Measurements from ENCODE around the gene MAP6D1.
A peak's percentile ranks its signal among the peaks of the same experiment; 100 is the strongest.

MAP6D1 gene

GRCh38 chr3:183839751-183840150 is 14.4 kb upstream of the MAP6D1 start:
- no peak overlapping the region for H3K4me3 ChIP-seq (ENCODE audit: low read depth in 1 of 2, low read length in 2 of 2)
- H3K27ac ChIP-seq (ENCODE audit: low read depth, low read length), result no peak overlapping the region
- H3K4me1 ChIP-seq (ENCODE audit: insufficient read depth, low read length), result no peaks in the 10 kb centered on the region
- H3K36me3 ChIP-seq (ENCODE audit: insufficient read depth, low read length), result peaks cover 40% of the 10 kb centered on the region
- H3K27me3 ChIP-seq (ENCODE audit: control insufficient read depth in 1 of 2, insufficient read depth in 2 of 2, low read length in 2 of 2), result no peaks in the 10 kb centered on the region
- H3K9me3 ChIP-seq (ENCODE audit: low read length), result no peaks in the 10 kb centered on the region
- no peak overlapping the region for H3K9ac ChIP-seq (ENCODE audit: low read length)

DNA sequence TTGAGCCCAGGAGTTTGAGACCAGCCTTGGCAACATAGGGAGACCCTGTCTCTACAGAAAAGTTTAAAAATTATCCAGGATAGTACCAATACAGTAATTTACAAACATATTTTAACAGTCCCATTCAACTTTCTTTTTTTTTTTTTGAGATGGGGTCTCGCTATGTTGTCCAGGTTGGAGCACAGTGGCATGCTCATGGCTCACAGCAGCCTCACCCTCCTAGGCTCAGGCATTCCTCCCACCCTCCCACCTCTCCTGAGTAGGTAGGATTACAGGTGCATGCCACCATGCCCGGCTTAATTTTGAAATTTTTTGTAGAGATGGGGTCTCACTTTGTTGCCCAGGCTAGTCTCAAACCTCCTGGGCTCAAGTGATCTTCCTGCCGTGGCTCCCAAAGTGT is 12.5 kb upstream of the MAP6D1 start:
- Histone ChIP-seq H3K36me3 (ENCODE audit: insufficient read depth, low read length) (peaks cover 39% of the 10 kb centered on the region), H3K4me1 (ENCODE audit: insufficient read depth, low read length) (no peaks in the 10 kb centered on the region), H3K9ac (ENCODE audit: low read length) (no peak overlapping the region), H3K9me3 (ENCODE audit: low read length) (no peaks in the 10 kb centered on the region), H3K4me3 (ENCODE audit: low read depth in 1 of 2, low read length in 2 of 2) (no peak overlapping the region), H3K27me3 (ENCODE audit: control insufficient read depth in 1 of 2, insufficient read depth in 2 of 2, low read length in 2 of 2) (no peaks in the 10 kb centered on the region), H3K27ac (ENCODE audit: low read depth, low read length) (no peak overlapping the region)

DNA sequence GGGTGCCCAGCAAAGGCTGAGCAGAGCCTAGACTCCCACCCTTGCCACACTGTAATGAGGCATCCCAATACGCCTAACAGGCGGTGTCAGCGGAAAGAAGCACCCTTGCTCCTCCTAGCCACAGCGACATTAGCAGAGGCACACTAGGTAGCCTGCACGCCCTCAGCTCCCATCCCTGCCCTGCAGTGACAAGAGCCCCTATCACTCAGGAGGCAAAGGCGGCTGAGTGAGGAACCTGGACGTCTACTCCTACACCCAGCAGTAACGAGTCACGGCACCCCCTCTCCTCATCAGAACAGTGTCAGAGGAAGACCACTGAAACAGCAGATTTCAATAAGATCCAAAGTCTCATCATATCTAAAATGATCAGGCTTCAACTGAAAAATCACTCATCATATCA is 12.0 kb upstream of the MAP6D1 start:
- Histone ChIP-seq H3K4me3 (ENCODE audit: low read depth in 1 of 2, low read length in 2 of 2) (no peak overlapping the region), H3K9me3 (ENCODE audit: low read length) (no peaks in the 10 kb centered on the region), H3K4me1 (ENCODE audit: insufficient read depth, low read length) (no peaks in the 10 kb centered on the region), H3K36me3 (ENCODE audit: insufficient read depth, low read length) (peaks cover 43% of the 10 kb centered on the region), H3K27me3 (ENCODE audit: control insufficient read depth in 1 of 2, insufficient read depth in 2 of 2, low read length in 2 of 2) (no peaks in the 10 kb centered on the region), H3K9ac (ENCODE audit: low read length) (no peak overlapping the region), H3K27ac (ENCODE audit: low read depth, low read length) (no peak overlapping the region)

DNA sequence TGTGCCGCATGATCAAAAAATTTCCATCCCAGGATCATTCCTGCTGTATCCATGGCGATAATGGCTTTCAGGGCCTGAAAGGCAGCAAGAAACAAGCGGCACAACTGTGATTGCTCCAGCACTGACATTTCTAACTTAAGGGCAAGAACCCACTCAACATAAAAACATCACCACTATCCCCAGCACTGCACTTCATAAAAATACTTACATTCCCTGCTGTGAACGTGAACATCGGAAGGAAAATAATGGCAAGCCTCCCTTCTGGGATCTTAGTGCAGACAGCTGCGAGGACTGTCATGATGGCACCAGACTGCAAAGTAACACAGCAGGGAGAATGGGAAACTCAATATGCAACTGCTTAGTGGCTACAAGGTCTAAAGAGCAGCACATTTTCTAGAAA is 8.1 kb upstream of the MAP6D1 start:
- Histone ChIP-seq H3K4me1 (ENCODE audit: insufficient read depth, low read length) (no peaks in the 10 kb centered on the region), H3K36me3 (ENCODE audit: insufficient read depth, low read length) (peaks cover 32% of the 10 kb centered on the region), H3K9me3 (ENCODE audit: low read length) (no peaks in the 10 kb centered on the region), H3K4me3 (ENCODE audit: low read depth in 1 of 2, low read length in 2 of 2) (no peak overlapping the region), H3K27ac (ENCODE audit: low read depth, low read length) (no peak overlapping the region), H3K27me3 (ENCODE audit: control insufficient read depth in 1 of 2, insufficient read depth in 2 of 2, low read length in 2 of 2) (no peaks in the 10 kb centered on the region), H3K9ac (ENCODE audit: low read length) (no peak overlapping the region)

DNA sequence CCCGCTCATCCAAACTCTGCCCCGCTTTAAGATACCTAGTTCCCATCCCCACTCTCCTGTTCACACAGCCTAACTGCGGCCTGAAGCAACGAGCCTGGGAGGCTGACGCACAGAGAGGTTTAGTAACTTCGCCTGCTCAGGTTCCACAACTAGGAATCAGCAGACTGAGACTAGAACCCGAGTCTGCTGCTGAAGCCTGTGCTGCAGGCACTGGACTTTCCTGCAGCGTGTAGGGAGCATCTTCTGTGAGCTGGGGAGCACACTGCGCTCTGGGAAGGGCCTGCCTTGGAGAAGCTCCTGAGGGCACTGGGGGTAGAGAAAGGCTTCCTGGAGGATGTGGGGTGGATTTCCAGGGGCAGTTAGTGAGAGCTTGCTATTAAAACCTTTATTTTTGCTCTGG is 4.8 kb upstream of the MAP6D1 start:
- H3K9ac ChIP-seq (ENCODE audit: low read length), result no peak overlapping the region
- no peak overlapping the region for H3K4me3 ChIP-seq (ENCODE audit: low read depth in 1 of 2, low read length in 2 of 2)
- H3K27ac ChIP-seq (ENCODE audit: low read depth, low read length), result no peak overlapping the region
- peaks cover 32% of the 10 kb centered on the region for H3K36me3 ChIP-seq (ENCODE audit: insufficient read depth, low read length)
- no peaks in the 10 kb centered on the region for H3K9me3 ChIP-seq (ENCODE audit: low read length)
- no peaks in the 10 kb centered on the region for H3K27me3 ChIP-seq (ENCODE audit: control insufficient read depth in 1 of 2, insufficient read depth in 2 of 2, low read length in 2 of 2)
- no peaks in the 10 kb centered on the region for H3K4me1 ChIP-seq (ENCODE audit: insufficient read depth, low read length)

GRCh38 chr3:183829466-183829865 is 4.1 kb upstream of the MAP6D1 start:
- Histone ChIP-seq H3K9me3 (ENCODE audit: low read length) (no peaks in the 10 kb centered on the region), H3K4me3 (ENCODE audit: low read depth in 1 of 2, low read length in 2 of 2) (no peak overlapping the region), H3K36me3 (ENCODE audit: insufficient read depth, low read length) (peaks cover 32% of the 10 kb centered on the region), H3K27ac (ENCODE audit: low read depth, low read length) (no peak overlapping the region), H3K4me1 (ENCODE audit: insufficient read depth, low read length) (peaks cover 3% of the 10 kb centered on the region), H3K27me3 (ENCODE audit: control insufficient read depth in 1 of 2, insufficient read depth in 2 of 2, low read length in 2 of 2) (no peaks in the 10 kb centered on the region), H3K9ac (ENCODE audit: low read length) (no peak overlapping the region)

DNA sequence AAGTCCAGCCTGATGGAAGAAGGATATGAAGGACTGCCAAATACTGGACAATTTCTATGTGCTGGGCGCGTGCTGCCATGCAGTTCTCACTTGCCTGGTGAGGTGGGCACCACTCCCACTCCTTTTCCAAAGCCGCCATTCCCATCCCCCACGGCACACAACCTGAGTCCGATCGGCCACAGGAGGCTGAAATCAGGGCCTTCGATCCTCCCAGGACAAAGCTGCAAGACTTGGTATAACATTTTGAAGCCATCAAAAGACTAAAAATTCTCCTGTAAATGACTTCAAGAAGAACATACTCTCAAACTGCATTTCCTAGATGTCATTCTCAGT is 3.1 kb upstream of the MAP6D1 start:
- no peak overlapping the region for H3K9ac ChIP-seq (ENCODE audit: low read length)
- peaks cover 28% of the 10 kb centered on the region for H3K36me3 ChIP-seq (ENCODE audit: insufficient read depth, low read length)
- H3K4me1 ChIP-seq (ENCODE audit: insufficient read depth, low read length), result peaks cover 6% of the 10 kb centered on the region
- no peaks in the 10 kb centered on the region for H3K27me3 ChIP-seq (ENCODE audit: control insufficient read depth in 1 of 2, insufficient read depth in 2 of 2, low read length in 2 of 2)
- H3K9me3 ChIP-seq (ENCODE audit: low read length), result no peaks in the 10 kb centered on the region
- no peak overlapping the region for H3K27ac ChIP-seq (ENCODE audit: low read depth, low read length)
- no peak overlapping the region for H3K4me3 ChIP-seq (ENCODE audit: low read depth in 1 of 2, low read length in 2 of 2)

GRCh38 chr3:183827809-183828537 is 2.6 kb upstream of the MAP6D1 start:
- no peak overlapping the region for H3K9ac ChIP-seq (ENCODE audit: low read length)
- H3K27ac ChIP-seq (ENCODE audit: low read depth, low read length), result no peak overlapping the region
- peaks cover 27% of the 10 kb centered on the region for H3K36me3 ChIP-seq (ENCODE audit: insufficient read depth, low read length)
- H3K4me1 ChIP-seq (ENCODE audit: insufficient read depth, low read length), result peaks cover 6% of the 10 kb centered on the region
- H3K4me3 ChIP-seq (ENCODE audit: low read depth in 1 of 2, low read length in 2 of 2), result no peak overlapping the region
- H3K27me3 ChIP-seq (ENCODE audit: control insufficient read depth in 1 of 2, insufficient read depth in 2 of 2, low read length in 2 of 2), result no peaks in the 10 kb centered on the region
- H3K9me3 ChIP-seq (ENCODE audit: low read length), result no peaks in the 10 kb centered on the region

DNA sequence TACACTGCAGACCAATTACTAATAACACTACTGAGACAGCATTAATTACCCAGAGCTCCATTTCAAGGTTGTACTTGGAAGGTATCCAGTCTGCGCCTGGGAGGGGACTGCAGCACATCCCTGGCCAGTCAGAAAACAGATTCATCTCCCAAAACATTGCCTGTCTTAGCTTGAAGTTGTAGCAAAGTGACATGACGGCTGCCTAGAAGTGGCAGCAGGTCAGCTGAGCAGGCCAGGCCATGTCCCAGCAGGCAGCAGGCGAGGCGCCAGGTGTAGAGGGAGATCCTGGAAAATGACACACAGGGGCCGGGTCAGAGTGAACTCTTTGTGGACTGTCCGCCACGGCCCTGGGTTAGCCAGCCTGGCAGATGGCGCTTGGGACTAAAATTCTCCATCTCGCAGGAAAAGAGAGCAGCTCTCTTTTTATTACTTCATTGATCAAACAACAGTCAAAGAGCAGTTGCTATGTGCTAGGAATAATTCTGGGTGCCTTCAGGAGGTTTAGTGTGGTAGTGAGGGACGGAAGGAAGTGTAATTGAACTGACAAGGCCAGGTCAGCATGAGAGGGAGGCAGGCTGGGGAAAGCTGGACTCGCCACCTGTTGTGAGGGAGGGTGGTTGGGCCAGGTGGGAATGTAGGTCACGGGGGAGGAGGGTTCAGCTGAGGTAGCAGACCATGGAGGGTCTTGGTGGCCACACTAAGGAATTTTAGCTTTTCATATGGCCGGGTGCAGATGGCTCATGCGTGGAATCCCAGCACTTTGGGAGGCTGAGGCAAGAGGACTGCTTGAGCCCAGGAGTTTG is 1.3 kb upstream of the MAP6D1 start:
- no peaks in the 10 kb centered on the region for H3K27me3 ChIP-seq (ENCODE audit: control insufficient read depth in 1 of 2, insufficient read depth in 2 of 2, low read length in 2 of 2)
- H3K9me3 ChIP-seq (ENCODE audit: low read length), result no peaks in the 10 kb centered on the region
- peaks cover 21% of the 10 kb centered on the region for H3K36me3 ChIP-seq (ENCODE audit: insufficient read depth, low read length)
- no peak overlapping the region for H3K9ac ChIP-seq (ENCODE audit: low read length)
- H3K4me1 ChIP-seq (ENCODE audit: insufficient read depth, low read length), result peaks cover 6% of the 10 kb centered on the region
- no peak overlapping the region for H3K27ac ChIP-seq (ENCODE audit: low read depth, low read length)
- H3K4me3 ChIP-seq (ENCODE audit: low read depth in 1 of 2, low read length in 2 of 2), result no peak overlapping the region

DNA sequence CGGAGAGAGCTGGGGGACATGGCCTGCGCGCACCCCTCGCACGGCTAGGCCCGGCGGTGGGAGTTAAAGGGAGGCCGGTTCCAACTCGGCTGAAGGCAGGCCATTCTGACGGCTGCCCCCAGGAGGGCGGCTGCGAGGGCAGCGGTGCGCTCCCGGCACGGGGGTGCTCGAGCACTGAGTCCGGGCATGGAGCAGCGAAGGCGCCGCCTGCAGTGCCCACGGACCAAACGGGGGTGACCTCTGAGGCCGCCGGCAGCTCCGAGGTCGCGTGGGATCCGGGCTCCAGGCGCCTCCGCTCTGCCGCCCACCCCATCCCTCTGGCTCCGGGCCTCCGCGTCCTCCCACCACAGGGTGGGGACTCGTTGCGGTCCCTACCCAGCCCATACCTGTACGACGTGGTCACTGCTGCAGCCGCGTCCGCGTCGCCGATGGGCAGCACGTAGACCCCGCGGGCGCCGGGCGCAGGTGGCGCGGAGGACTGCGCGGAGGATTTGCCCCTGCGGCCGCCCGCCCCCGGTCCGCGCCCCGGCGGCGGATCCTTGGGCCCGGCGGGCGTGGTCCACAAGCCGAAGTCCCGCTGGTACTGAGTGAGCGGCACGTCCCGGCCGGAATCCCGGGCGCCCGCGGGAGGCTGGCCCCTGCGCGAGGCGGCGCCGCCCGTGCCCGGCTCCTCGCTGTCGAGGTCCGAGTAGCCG is 469 bp downstream of the MAP6D1 start:
- Histone ChIP-seq H3K4me3 (ENCODE audit: low read depth in 1 of 2, low read length in 2 of 2) (peak overlapping the region; percentile 50 to 68), H3K9me3 (ENCODE audit: low read length) (no peaks in the 10 kb centered on the region), H3K27ac (ENCODE audit: low read depth, low read length) (no peak overlapping the region), H3K9ac (ENCODE audit: low read length) (no peak overlapping the region), H3K27me3 (ENCODE audit: control insufficient read depth in 1 of 2, insufficient read depth in 2 of 2, low read length in 2 of 2) (no peaks in the 10 kb centered on the region), H3K36me3 (ENCODE audit: insufficient read depth, low read length) (peaks cover 11% of the 10 kb centered on the region), H3K4me1 (ENCODE audit: insufficient read depth, low read length) (peaks cover 6% of the 10 kb centered on the region)

DNA sequence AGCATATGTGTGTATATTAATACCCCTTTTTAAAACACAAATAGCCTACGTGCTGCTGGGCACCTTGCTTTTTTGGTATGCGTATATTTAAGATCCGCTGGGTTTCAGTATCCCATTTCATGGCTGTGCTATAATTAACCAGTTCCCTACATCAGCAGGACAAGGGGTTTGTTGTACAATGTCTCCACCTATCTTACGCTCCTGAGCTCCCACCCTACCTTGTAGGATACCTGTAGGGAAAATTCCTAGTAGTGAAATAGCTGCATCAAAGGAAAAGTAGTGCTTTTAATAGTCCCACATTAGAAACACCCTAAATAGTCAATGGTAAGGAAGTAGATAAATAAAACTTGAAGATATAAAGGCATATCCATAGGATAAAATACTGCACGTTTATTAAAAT is 1.4 kb downstream of the MAP6D1 start:
- Histone ChIP-seq H3K4me3 (ENCODE audit: low read depth in 1 of 2, low read length in 2 of 2) (peak overlapping the region in 1 of 2 donors; percentile 50), H3K36me3 (ENCODE audit: insufficient read depth, low read length) (peaks cover 4% of the 10 kb centered on the region), H3K9ac (ENCODE audit: low read length) (no peak overlapping the region), H3K9me3 (ENCODE audit: low read length) (no peaks in the 10 kb centered on the region), H3K4me1 (ENCODE audit: insufficient read depth, low read length) (peaks cover 6% of the 10 kb centered on the region), H3K27me3 (ENCODE audit: control insufficient read depth in 1 of 2, insufficient read depth in 2 of 2, low read length in 2 of 2) (no peaks in the 10 kb centered on the region), H3K27ac (ENCODE audit: low read depth, low read length) (no peak overlapping the region)
